HepG2 (cell line): ENCODE data around the gene POLR1C. TPM values are rescaled to one million over a fixed set of nuclear protein-coding genes. Genes with fewer than 3 reads are reported as not detected.
A peak's percentile ranks its signal among the peaks of the same experiment; 100 is the strongest.

ENCODE experiments used
- ARID2 ChIP-seq: sonication (generic); formaldehyde crosslinking; IDR thresholded peaks from 2 replicates; pipeline ENCODE4 v1.8.1; 2022; ENCODE audit warnings: mild to moderate bottlenecking, missing genetic modification reagents, borderline replicate concordance
- ELF3 ChIP-seq: IDR thresholded peaks from 2 replicates; pipeline ENCODE4 v1.6.1; 2016; ENCODE audit warnings: missing genetic modification reagents, missing compliant biosample characterization
- HOXA3 ChIP-seq: sonication (generic); formaldehyde crosslinking; IDR thresholded peaks from 2 replicates; pipeline ENCODE4 v1.5.0; 2020; ENCODE audit warnings: missing genetic modification reagents
- KDM1A ChIP-seq: IDR thresholded peaks from 2 replicates; pipeline ENCODE4 v1.6.1; 2016; ENCODE audit warnings: missing compliant biosample characterization
- KLF12 ChIP-seq: sonication (generic); formaldehyde crosslinking; IDR thresholded peaks from 2 replicates; pipeline ENCODE4 v1.4.0; 2020; ENCODE audit warnings: missing genetic modification reagents, borderline replicate concordance
- MZF1 ChIP-seq: sonication (generic); formaldehyde crosslinking; IDR thresholded peaks from 2 replicates; pipeline ENCODE4 v1.8.1; 2023; ENCODE audit warnings: mild to moderate bottlenecking, missing genetic modification reagents, borderline replicate concordance
- NFE2L1 ChIP-seq: sonication (generic); formaldehyde crosslinking; IDR thresholded peaks from 2 replicates; pipeline ENCODE4 v1.4.0; 2020; ENCODE audit warnings: missing genetic modification reagents, mild to moderate bottlenecking, borderline replicate concordance
- NONO ChIP-seq, 2 experiments: fragments of 450-650 bp in 1 of 2; sonication (generic) in 1 of 2; formaldehyde crosslinking in 1 of 2; IDR thresholded peaks in 1 of 2; conservative IDR thresholded peaks in 1 of 2; 2 replicates each; pipeline versions ENCODE4 v1.6.1 to v1.8.0; 2017 to 2022; ENCODE audit warnings: mild to moderate bottlenecking in 1 of 2, missing genetic modification reagents in 1 of 2, moderate library complexity in 1 of 2
- POLR2G ChIP-seq: fragments of 200-400 bp; formaldehyde crosslinking; IDR thresholded peaks from 2 replicates; pipeline ENCODE4 v1.6.1; 2018; ENCODE audit warnings: mild to moderate bottlenecking, low read depth, low read length, moderate library complexity
- PTBP1 ChIP-seq: fragments of 200-400 bp; formaldehyde crosslinking; IDR thresholded peaks from 2 replicates; pipeline ENCODE4 v1.6.1; 2018; ENCODE audit warnings: low read length, low read depth; ENCODE audit not compliant: poor library complexity, severe bottlenecking
- SOX13 ChIP-seq, 3 experiments: fragments of 450-650 bp in 1 of 3; sonication (generic) in 1 of 3; formaldehyde crosslinking in 1 of 3; IDR thresholded peaks in 2 of 3; conservative IDR thresholded peaks in 1 of 3; 2 replicates each; pipeline versions ENCODE4 v1.5.0 to v1.6.1; 2016 to 2020; ENCODE audit warnings: antibody characterized with exemption in 1 of 3, mild to moderate bottlenecking in 1 of 3, missing compliant biosample characterization in 1 of 3, missing genetic modification reagents in 1 of 3, moderate library complexity in 1 of 3
- ZBTB3 ChIP-seq: sonication (generic); formaldehyde crosslinking; IDR thresholded peaks from 2 replicates; pipeline ENCODE4 v1.4.0; 2020; ENCODE audit warnings: low read depth, mild to moderate bottlenecking, moderate library complexity, missing genetic modification reagents, borderline replicate concordance
- ZFP62 ChIP-seq: sonication (generic); formaldehyde crosslinking; IDR thresholded peaks from 2 replicates; pipeline ENCODE4 v1.4.0; 2020; ENCODE audit warnings: missing genetic modification reagents
- ZKSCAN5 ChIP-seq: sonication (generic); formaldehyde crosslinking; IDR thresholded peaks from 2 replicates; pipeline ENCODE4 v1.5.1; 2020; ENCODE audit warnings: mild to moderate bottlenecking, missing genetic modification reagents
- ZNF138 ChIP-seq: sonication (generic); formaldehyde crosslinking; IDR thresholded peaks from 2 replicates; pipeline ENCODE4 v1.5.0; 2020; ENCODE audit warnings: mild to moderate bottlenecking, low read depth, missing genetic modification reagents
- ZNF253 ChIP-seq: sonication (generic); formaldehyde crosslinking; IDR thresholded peaks from 2 replicates; pipeline ENCODE4 v1.8.0; 2022; ENCODE audit warnings: mild to moderate bottlenecking, missing genetic modification reagents, borderline replicate concordance
- ZNF605 ChIP-seq: sonication (generic); formaldehyde crosslinking; IDR thresholded peaks from 2 replicates; pipeline ENCODE4 v1.8.0; 2022; ENCODE audit warnings: mild to moderate bottlenecking, missing genetic modification reagents
- polyA plus RNA-seq, 8 experiments: library from polyadenylated mRNA; depleted of rRNA in 3 of 8; stranded (reverse) in 7 of 8; unstranded in 1 of 8; fragments of >200 nt; fragmentation: Illumina TruSeq in 4 of 8; extraction: Trizol in 4 of 8; gene quantifications; 2 replicates each; pipeline versions ENCODE4 v1.2.1 to v1.2.3, GENCODE V29; 2011 to 2016; ENCODE audit warnings: low read depth in 4 of 8, missing spikeins in 1 of 8, mixed read lengths in 1 of 8; ENCODE audit not compliant: insufficient read depth in 1 of 8
- total RNA-seq, 5 experiments: library from RNA; depleted of rRNA; stranded (reverse); fragments of >200 nt; fragmentation: Illumina TruSeq; extraction: Trizol; gene quantifications; 2 replicates each; pipeline ENCODE4 v1.2.3, GENCODE V29; 2016; ENCODE audit warnings: low read depth in 1 of 5
- TF ChIP-seq, protein P1 (sequence below): sonication (generic); formaldehyde crosslinking; conservative IDR thresholded peaks from 2 replicates; pipeline ENCODE4 v1.4.0; 2020; ENCODE audit warnings: missing genetic modification reagents
- TF ChIP-seq, protein P2 (sequence below): sonication (generic); formaldehyde crosslinking; IDR thresholded peaks from 2 replicates; pipeline ENCODE4 v1.8.0; 2022; ENCODE audit warnings: mild to moderate bottlenecking, missing genetic modification reagents, borderline replicate concordance
- TF ChIP-seq, protein P3 (sequence below): sonication (generic); formaldehyde crosslinking; IDR thresholded peaks from 2 replicates; pipeline ENCODE4 v1.8.0; 2022; ENCODE audit warnings: missing genetic modification reagents, low read depth, mild to moderate bottlenecking, borderline replicate concordance
- TF ChIP-seq, protein P4 (sequence below): sonication (generic); formaldehyde crosslinking; IDR thresholded peaks from 2 replicates; pipeline ENCODE4 v1.5.0; 2020; ENCODE audit warnings: mild to moderate bottlenecking, missing genetic modification reagents

Gene POLR1C
- total and polyA plus RNA-seq, 2 of the 13 experiments (the other 11 are each of a cell fraction or from before 2014, with no cell fraction given): 62.6 to 72.2 TPM

DNA sequence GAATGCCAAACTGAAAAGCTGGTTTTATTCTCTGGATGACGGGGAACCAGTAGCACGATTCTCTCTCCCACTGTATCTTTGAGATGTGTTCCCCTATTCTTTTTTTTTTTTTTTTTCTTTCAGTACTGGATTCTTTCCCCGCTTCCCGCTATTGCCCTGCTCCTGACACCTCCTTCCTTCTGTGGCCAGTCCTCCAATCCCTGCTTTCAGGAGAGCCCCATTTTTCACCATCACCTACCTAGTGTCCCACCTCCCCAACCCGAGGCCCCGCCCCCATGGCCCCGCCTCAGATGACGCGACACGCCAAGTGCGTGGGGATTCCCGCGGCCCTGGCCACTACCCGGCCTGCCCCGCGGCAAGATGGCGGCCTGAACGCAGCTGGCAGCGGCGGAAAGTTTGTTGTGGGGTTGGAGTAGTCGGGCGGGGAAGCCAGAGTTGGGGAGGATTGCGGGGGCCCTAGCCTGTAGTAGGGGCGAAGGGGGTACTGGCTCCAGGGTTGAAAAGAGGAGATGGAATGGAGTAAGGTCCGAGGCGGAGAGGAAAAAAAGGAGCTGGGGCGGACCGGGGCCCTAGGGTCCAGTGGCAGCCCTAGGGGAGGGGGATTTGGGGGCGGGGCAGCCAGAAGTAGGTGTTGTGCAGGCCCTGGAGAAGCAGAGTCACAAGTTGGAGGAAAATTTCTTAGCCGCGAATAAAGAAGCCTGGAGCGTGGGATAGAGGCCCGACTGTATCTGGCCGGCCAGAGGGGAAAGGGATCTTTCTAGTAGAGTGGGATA, 39.5 kb upstream of the POLR1C start, which contains the start of gene TJAP1 (continued):
- TF ChIP-seq ZNF605 (CRISPR knock-in tag) (peak; percentile 71; the same call in 1 of the 2 replicates), POLR2G (peak; percentile 96), ZNF253 (peak; percentile 13; the same call in 1 of the 2 replicates), ZNF138 (0 out of 2 replicates have a peak, but pooled peaks have one; percentile 13), ELF3 (peak; percentile 64), ZKSCAN5 (0 out of 2 replicates have a peak, but pooled peaks have one; percentile 34), SOX13 (IDR thresholded peaks at IDR 0.05) (peak; percentile 33; the same call in 1 of the 2 replicates), SOX13 (CRISPR knock-in tag; conservative IDR thresholded peaks at IDR 0.05 in 1 of 2, IDR thresholded peaks at IDR 0.05 in 1 of 2) (peak in 1 of 2 experiments; percentile 52; a peak in 2 of 4 replicates), MZF1 (CRISPR knock-in tag) (no peak), ZBTB3 (CRISPR knock-in tag) (peak; percentile 28; the same call in 1 of the 2 replicates), NONO (IDR thresholded peaks at IDR 0.05) (no peak), NONO (CRISPR knock-in tag; conservative IDR thresholded peaks at IDR 0.05) (peak; percentile 92), ARID2 (CRISPR knock-in tag) (no peak), KLF12 (CRISPR knock-in tag) (no peak), PTBP1 (no peak), NFE2L1 (CRISPR knock-in tag) (no peak), ZFP62 (CRISPR knock-in tag) (no peak), HOXA3 (CRISPR knock-in tag) (peak; percentile 88), KDM1A (CRISPR knock-in tag) (no peak)
- TF ChIP-seq, protein P1, sequence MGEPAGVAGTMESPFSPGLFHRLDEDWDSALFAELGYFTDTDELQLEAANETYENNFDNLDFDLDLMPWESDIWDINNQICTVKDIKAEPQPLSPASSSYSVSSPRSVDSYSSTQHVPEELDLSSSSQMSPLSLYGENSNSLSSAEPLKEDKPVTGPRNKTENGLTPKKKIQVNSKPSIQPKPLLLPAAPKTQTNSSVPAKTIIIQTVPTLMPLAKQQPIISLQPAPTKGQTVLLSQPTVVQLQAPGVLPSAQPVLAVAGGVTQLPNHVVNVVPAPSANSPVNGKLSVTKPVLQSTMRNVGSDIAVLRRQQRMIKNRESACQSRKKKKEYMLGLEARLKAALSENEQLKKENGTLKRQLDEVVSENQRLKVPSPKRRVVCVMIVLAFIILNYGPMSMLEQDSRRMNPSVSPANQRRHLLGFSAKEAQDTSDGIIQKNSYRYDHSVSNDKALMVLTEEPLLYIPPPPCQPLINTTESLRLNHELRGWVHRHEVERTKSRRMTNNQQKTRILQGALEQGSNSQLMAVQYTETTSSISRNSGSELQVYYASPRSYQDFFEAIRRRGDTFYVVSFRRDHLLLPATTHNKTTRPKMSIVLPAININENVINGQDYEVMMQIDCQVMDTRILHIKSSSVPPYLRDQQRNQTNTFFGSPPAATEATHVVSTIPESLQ (CRISPR knock-in tag): no peak
- TF ChIP-seq, protein P2, sequence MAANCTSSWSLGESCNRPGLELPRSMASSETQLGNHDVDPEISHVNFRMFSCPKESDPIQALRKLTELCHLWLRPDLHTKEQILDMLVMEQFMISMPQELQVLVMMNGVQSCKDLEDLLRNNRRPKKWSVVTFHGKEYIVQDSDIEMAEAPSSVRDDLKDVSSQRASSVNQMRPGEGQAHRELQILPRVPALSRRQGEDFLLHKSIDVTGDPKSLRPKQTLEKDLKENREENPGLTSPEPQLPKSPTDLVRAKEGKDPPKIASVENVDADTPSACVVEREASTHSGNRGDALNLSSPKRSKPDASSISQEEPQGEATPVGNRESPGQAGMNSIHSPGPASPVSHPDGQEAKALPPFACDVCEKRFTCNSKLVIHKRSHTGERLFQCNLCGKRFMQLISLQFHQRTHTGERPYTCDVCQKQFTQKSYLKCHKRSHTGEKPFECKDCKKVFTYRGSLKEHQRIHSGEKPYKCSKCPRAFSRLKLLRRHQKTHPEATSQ (CRISPR knock-in tag): no peak; the same call in 1 of the 2 replicates
- TF ChIP-seq, protein P3, sequence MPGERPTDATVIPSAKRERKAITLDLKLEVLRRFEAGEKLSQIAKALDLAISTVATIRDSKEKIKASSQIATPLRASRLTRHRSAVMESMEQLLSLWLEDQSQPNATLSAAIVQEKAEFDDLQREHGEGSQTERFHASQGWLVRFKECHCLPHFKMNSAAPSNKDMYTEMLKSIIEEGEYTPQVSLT (CRISPR knock-in tag): no peak
- TF ChIP-seq, protein P4, sequence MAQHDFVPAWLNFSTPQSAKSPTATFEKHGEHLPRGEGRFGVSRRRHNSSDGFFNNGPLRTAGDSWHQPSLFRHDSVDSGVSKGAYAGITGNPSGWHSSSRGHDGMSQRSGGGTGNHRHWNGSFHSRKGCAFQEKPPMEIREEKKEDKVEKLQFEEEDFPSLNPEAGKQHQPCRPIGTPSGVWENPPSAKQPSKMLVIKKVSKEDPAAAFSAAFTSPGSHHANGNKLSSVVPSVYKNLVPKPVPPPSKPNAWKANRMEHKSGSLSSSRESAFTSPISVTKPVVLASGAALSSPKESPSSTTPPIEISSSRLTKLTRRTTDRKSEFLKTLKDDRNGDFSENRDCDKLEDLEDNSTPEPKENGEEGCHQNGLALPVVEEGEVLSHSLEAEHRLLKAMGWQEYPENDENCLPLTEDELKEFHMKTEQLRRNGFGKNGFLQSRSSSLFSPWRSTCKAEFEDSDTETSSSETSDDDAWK (CRISPR knock-in tag): no peak
